Measurements from ENCODE around the gene SLC43A1. TPM values are rescaled to one million over a fixed set of nuclear protein-coding genes. Genes with fewer than 3 reads are reported as not detected.

Gene SLC43A1
- total RNA-seq, 1 donor from 2014 or later: 5.2 TPM

DNA sequence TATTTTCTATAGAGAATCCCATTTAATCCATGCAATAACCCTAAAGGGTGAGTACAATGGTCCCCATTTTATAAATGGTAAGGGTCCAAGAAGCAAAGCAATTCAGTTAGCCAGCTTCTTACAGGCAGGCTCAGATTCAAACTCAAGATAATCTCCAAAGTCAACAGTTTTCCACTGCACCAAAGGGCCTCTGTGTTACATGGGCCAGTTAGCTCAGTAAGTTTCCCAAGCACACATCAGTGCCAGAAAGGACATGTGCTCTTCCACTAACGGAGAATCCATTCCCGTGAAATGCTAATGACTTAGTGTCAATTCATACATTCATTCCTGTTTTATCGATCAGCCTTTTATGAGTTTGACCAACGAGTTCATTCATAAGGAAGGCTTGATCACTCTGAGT is 11.0 kb downstream of the SLC43A1 start:
- TF ChIP-seq, protein P1, sequence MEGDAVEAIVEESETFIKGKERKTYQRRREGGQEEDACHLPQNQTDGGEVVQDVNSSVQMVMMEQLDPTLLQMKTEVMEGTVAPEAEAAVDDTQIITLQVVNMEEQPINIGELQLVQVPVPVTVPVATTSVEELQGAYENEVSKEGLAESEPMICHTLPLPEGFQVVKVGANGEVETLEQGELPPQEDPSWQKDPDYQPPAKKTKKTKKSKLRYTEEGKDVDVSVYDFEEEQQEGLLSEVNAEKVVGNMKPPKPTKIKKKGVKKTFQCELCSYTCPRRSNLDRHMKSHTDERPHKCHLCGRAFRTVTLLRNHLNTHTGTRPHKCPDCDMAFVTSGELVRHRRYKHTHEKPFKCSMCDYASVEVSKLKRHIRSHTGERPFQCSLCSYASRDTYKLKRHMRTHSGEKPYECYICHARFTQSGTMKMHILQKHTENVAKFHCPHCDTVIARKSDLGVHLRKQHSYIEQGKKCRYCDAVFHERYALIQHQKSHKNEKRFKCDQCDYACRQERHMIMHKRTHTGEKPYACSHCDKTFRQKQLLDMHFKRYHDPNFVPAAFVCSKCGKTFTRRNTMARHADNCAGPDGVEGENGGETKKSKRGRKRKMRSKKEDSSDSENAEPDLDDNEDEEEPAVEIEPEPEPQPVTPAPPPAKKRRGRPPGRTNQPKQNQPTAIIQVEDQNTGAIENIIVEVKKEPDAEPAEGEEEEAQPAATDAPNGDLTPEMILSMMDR (IDR thresholded peaks at IDR 0.05; ENCODE audit: partially characterized antibody, unreplicated experiment): no peak
- peaks cover 4% of the 10 kb centered on the region for H3K27me3 Mint-ChIP-seq (ENCODE audit: unreplicated experiment)
- no peak overlapping the region for H3K4me3 Mint-ChIP-seq (ENCODE audit: unreplicated experiment)
- peaks cover 13% of the 10 kb centered on the region for H3K4me1 Mint-ChIP-seq (ENCODE audit: low read depth, unreplicated experiment)
- H3K36me3 Mint-ChIP-seq (ENCODE audit: unreplicated experiment): no peaks in the 10 kb centered on the region
- peaks cover 6% of the 10 kb centered on the region for H3K9me3 Mint-ChIP-seq (ENCODE audit: unreplicated experiment)
- no peak overlapping the region for H3K27ac Mint-ChIP-seq (ENCODE audit: unreplicated experiment)
- DNase-seq: no peak

DNA sequence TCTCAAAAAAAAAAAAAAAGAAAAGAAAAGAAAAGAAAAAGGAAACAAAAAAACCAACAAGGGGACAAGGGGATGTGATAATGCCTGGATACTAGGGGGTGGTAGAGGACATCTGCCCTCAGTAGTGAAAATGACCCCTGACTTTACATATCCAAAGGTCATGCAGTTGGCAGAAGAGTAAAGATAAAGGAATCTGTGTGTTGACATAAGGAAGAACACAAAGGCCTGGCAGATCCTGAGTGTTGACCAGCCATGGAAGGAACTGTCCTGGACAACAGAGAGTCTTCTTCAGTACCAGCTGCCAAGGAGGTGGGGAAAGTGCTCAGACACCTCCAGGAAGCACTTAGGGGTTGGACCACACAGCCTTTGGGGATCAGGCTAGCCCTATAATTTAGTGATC is 12.6 kb downstream of the SLC43A1 start:
- peaks cover 9% of the 10 kb centered on the region for H3K9me3 Mint-ChIP-seq (ENCODE audit: unreplicated experiment)
- no peak overlapping the region for H3K4me3 Mint-ChIP-seq (ENCODE audit: unreplicated experiment)
- no peak overlapping the region for H3K27ac Mint-ChIP-seq (ENCODE audit: unreplicated experiment)
- TF ChIP-seq, protein P1 (IDR thresholded peaks at IDR 0.05; ENCODE audit: partially characterized antibody, unreplicated experiment): no peak
- H3K4me1 Mint-ChIP-seq (ENCODE audit: low read depth, unreplicated experiment): peaks cover 17% of the 10 kb centered on the region
- H3K27me3 Mint-ChIP-seq (ENCODE audit: unreplicated experiment): peaks cover 4% of the 10 kb centered on the region
- H3K36me3 Mint-ChIP-seq (ENCODE audit: unreplicated experiment): no peaks in the 10 kb centered on the region
- DNase-seq: no peak

DNA sequence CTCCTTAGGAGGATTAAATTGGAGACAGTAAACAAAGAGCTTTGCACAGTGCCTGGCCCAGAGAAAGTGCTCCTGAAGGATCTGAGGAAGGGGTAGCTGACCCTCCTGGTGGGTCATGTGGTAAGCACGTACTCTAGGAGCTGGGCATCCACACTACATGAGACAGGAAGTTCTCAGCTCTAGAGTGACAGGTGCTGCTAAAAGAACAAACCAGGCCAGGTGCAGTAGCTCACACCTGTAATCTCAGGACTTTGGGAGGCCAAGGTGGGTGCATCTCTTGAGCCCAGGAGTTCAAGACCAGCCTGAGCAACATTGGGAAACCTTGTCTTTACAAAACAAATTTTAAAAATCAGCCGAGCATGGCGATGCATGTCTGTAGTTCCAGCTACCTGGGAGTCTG is 13.1 kb downstream of the SLC43A1 start:
- peaks cover 6% of the 10 kb centered on the region for H3K27me3 Mint-ChIP-seq (ENCODE audit: unreplicated experiment)
- peaks cover 10% of the 10 kb centered on the region for H3K9me3 Mint-ChIP-seq (ENCODE audit: unreplicated experiment)
- TF ChIP-seq, protein P1 (IDR thresholded peaks at IDR 0.05; ENCODE audit: partially characterized antibody, unreplicated experiment): no peak
- DNase-seq: no peak
- no peak overlapping the region for H3K27ac Mint-ChIP-seq (ENCODE audit: unreplicated experiment)
- peaks cover 22% of the 10 kb centered on the region for H3K4me1 Mint-ChIP-seq (ENCODE audit: low read depth, unreplicated experiment)
- H3K36me3 Mint-ChIP-seq (ENCODE audit: unreplicated experiment): no peaks in the 10 kb centered on the region
- H3K4me3 Mint-ChIP-seq (ENCODE audit: unreplicated experiment): no peak overlapping the region

DNA sequence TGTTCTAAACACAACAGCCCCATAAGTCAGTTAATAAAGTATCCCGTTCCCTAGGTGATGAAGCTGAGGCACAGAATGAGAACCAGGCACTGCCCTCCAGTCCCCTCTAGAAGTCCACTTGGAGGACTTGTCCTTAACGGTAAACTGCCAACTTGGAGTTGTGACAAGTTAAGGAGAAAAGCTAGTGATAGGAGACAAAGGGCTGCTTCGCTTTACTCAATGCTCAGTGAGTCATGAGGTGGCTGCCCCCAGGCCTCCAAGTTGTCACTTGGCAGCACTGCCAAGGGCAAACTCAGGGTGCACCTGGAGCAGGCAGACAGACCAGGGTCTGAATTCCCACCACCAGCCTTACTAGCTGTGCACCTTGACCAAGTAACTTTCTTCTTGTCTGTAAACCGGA is 13.5 kb downstream of the SLC43A1 start:
- H3K27ac Mint-ChIP-seq (ENCODE audit: unreplicated experiment): no peak overlapping the region

DNA sequence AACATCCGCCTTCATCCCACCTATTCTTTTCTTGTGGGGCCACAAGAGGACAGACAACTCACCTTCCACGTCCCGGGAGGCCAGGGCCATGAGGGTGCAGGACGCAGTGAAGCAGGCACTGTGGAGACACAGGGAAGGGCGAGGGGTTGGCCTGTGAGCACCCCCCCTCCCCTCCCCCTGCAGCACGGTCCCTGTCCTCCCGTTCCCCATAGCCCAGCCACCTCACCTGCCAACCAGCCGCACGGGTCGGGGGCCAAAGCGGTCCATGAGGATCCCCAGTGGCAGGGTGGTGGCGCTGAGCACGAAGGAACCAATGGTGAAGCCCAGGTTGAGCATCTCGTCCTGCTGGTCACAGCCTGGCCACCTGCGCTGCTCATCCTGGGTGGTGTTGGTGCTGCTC is 14.6 kb downstream of the SLC43A1 start:
- Mint-ChIP-seq H3K4me3 (ENCODE audit: unreplicated experiment) (no peak overlapping the region), H3K27me3 (ENCODE audit: unreplicated experiment) (peaks cover 6% of the 10 kb centered on the region), H3K27ac (ENCODE audit: unreplicated experiment) (peak overlapping the region; percentile 10), H3K36me3 (ENCODE audit: unreplicated experiment) (no peaks in the 10 kb centered on the region), H3K9me3 (ENCODE audit: unreplicated experiment) (peaks cover 13% of the 10 kb centered on the region), H3K4me1 (ENCODE audit: low read depth, unreplicated experiment) (peaks cover 35% of the 10 kb centered on the region)
- DNase-seq: no peak
- TF ChIP-seq, protein P1 (IDR thresholded peaks at IDR 0.05; ENCODE audit: partially characterized antibody, unreplicated experiment): no peak

More for the DNA sequence above, 13.5 kb downstream of the SLC43A1 start:
- Mint-ChIP-seq H3K4me3 (ENCODE audit: unreplicated experiment) (no peak overlapping the region), H3K27me3 (ENCODE audit: unreplicated experiment) (peaks cover 6% of the 10 kb centered on the region), H3K36me3 (ENCODE audit: unreplicated experiment) (no peaks in the 10 kb centered on the region), H3K4me1 (ENCODE audit: low read depth, unreplicated experiment) (peaks cover 26% of the 10 kb centered on the region), H3K9me3 (ENCODE audit: unreplicated experiment) (peaks cover 11% of the 10 kb centered on the region)
- no peak for DNase-seq
- TF ChIP-seq, protein P1 (IDR thresholded peaks at IDR 0.05; ENCODE audit: partially characterized antibody, unreplicated experiment): no peak

All from glutamatergic neuron (in vitro differentiated cells).